Posterior vena cava (tissue), 2 donors: ENCODE measurements around the gene SPATA6L. TPM values are rescaled to one million over a fixed set of nuclear protein-coding genes. Genes with fewer than 3 reads are reported as not detected.

Experiments used
- DNase-seq: peaks from one replicate; pipeline ENCODE4 v3.0.0-alpha.2; 2020; ENCODE audit warnings: low spot score
- intact Hi-C, 2 donors: fragments of 100-400 bp; cut with DNase I; formaldehyde crosslinking; loops; one replicate each; pipeline versions ENCODE4 v1.14.1 to v1.14.2; 2022 to 2023
- long read RNA-seq, 2 donors: library from polyadenylated mRNA; unstranded; transcript quantifications; one replicate each; pipeline ENCODE4 v2.0.0, GENCODE V29; 2020 to 2021
- total RNA-seq, 2 donors: library from RNA; stranded (reverse); fragmentation: NEBNext Ultra II Directional; extraction: Animal tissue kit (Norgen Biotek cat#: 25700); gene quantifications; one replicate each; pipeline ENCODE4 v1.2.1, GENCODE V29; 2021
- donor health status: DM: yes; HTN: yes; CAD: no.
- donor health status: DM: yes; HTN: yes; CAD: no.

Gene SPATA6L, protein sequence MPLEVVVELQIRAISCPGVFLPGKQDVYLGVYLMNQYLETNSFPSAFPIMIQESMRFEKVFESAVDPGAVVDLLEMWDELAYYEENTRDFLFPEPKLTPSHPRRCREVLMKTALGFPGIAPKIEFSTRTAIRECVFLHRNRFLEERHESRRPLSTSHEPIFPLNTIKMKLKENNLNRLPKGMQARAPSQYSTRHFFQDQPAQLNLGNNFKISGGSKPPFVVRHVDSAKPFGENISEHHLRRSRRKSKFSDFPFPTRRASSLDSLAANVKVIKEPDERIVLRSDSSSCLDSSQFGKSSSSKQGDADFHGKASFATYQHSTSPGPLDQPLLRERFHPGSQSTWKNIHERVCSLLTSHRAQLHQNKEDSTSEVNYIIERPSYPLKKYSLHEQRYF
- 1 to 10 TPM; 3.0 to 3.7 TPM for total RNA-seq
- long read RNA-seq, donor 1, partial matches to known transcripts = 0 of 1 reads
- long read RNA-seq, donor 1, other reads (novel, unspliced or antisense) = 1 of 1 reads
- long read RNA-seq, donor 2 = 0 reads

DNA sequence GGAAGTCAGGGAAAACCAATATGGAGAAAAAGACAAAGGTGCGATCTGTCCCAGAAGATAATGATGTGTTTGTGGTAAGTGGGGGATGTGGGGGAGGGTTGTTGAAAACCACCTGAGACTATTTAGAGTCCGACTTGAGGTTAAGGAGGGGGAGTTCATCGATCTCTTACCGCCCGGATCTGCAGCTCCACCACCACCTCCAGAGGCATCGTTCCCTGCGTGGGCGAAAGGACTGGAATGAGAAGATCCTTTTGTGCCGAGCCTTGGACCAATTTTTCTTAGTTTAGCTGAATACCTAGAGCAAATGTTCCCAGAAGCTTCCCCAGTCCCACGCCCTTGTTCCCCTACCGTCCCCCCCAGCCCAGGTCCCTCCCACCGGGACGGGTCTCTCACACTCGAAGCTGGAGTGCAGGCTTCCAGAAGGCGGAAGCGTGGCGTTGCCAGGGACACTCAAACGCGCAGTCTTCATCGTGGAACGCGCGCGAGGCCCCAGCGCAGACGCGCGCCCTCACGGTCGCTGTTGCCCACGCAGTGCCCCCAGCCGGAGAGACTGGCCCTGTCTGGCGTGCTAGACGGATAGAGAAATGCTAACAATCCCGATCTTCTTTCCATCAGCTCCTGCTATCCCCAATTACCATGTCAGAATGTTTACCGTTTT is at the start of gene SPATA6L:
Gene SPATA6L (minus strand): TSS at position 439 of the 658 bp plus-strand sequence. CDS start 230 bp downstream, at position 209.
- DNase-seq = peak; percentile 91
- intact Hi-C loops = no loop called here

DNA sequence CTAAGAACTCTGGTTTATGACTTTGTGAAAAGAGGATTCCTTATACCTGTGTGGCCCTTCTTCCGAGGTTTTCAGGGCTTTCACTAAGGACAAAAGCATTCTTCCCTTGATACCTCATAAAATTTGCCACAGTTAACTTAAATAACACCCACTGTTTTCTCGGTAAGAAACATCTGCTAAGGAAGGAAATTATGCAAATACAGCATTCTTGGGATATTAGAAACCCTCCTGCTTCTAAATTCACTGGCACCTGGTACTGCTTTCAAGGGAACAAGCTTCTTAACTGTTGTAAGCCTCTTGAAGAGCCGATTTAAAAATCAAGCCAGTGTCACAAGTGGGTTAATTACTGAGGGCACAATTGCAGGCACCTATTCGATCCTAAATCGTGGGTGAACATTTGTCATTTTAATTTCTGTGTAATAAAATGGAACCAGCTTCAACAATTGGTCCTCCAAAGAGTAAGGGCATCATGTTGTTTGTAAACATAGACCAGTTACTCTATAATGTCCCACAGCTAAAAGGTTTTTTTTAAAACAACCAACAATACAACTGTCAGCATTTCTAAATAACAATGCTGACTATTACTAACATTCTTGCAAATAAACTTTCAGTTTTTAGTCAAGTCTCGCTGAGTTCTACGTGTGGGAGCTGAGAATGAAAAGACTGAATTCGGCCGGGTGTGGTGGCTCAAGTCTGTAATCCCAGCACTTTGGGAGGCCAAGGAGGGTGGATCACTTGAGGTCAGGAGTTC is 48.2 kb upstream of the SPATA6L start:
- intact Hi-C loops = no loop called here
- DNase-seq = no peak

DNA sequence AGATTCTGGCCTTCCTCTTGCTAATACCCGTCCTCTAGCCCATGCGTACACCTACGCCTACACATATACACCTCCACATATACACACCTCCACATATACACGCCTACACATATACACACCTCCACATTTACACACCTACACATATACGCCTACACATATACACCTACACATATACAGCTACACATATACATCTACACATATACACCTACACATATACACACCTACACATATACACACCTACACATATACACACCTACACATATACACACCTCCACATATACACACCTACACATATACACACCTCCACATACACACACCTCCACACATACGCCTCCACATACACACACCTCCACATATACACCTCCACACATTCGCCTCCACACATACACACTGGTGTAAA is 47.6 kb upstream of the SPATA6L start:
- intact Hi-C loops = no loop called here
- DNase-seq = no peak

DNA sequence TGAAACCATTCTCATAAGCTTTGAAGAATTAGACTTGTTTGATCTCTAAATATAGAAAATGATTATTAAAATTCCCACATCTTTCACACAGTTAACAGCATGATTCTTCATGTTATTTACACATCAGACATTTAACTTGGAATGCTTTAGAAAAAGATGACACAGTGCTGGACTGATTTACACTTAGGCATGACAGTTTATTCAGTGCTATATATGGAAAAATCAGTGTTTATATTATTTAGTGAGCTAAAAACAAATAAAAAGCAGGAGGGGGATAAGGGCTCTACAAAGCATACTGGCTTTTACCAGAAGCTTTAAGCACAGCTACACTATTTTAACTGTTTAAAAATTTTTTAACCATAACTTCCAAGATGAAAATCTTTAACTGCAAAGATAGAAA is 43.1 kb upstream of the SPATA6L start:
- intact Hi-C loops = loop anchor here in 1 of 2 donors (5.0 kb wide), 1 partner anchor 597 kb away; no protein-coding TSS in a partner anchor
- no peak for DNase-seq

DNA sequence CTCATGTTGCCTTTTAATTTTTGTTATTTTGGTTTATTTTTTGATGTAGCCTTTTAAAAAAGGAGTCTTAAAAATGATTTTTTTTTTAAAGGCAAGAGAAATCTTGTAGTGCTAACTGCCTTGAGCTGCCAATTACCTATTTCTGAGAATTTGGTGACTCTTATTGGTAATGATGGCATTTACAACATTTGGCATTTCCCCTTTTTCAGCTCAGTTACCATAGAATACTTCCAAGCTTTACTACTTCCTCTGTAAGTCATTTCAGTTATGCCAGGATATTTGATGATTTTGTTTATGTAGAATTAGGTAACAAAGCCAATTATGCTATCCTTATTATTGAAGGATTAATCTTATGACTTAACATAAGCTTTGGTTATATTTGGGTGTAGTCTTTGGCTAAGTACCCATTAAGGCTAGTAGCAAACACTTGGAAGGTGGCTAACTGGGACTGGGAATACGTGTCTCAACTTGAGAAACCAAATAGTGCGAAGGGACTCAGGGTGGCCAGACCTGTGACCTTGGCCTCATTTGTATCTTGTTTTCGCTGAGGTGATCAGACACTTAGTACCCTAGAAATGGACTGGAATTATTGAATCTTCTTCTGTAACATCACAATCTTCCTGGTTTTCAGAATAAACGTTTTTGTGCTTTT is 40.8 kb upstream of the SPATA6L start:
- intact Hi-C loops = loop anchor here in 1 of 2 donors (5.0 kb wide), 1 partner anchor 595 kb away; no protein-coding TSS in a partner anchor
- DNase-seq = no peak

DNA sequence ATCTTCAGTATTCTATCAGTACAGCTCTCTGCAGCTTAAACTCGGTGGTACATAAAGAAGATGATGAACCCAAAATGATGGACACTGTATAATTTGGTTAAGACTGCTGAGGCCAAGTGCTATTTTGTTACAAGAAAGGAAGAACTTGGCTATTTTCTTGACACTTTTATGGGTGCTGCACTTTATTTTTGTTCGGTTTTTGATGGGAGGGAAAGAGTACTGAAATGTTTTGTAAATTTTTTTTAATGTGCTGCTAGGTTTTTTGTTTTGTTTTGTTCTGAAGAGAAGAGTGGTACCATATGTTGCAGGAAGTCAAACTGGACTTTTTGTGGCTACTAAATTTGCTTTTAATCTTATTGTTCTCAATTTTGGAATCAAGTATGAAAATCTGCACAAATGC is 39.7 kb upstream of the SPATA6L start:
- no peak for DNase-seq

DNA sequence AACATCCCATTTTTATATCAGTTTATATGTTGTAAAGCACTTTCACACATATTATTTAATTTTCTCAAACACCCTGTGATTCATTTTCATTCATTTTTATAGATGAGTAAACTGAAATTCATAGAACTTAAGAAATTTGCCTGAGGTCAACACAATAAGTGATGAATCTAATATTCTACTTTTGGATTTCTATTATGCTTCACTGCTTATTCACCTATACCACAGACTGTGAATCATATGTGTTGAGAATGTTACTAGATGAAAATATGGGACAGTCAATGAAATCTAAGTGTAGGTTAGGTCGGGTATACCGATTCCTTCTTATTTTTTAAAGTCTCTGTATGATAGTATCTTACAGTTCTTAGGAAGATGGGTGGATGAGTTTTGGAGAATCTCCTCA is 37.8 kb upstream of the SPATA6L start:
- intact Hi-C loops = no loop called here
- no peak for DNase-seq

More for the DNA sequence above, 39.7 kb upstream of the SPATA6L start:
- intact Hi-C loops = loop anchor here in 1 of 2 donors (5.0 kb wide), 1 partner anchor 594 kb away; no protein-coding TSS in a partner anchor

DNA sequence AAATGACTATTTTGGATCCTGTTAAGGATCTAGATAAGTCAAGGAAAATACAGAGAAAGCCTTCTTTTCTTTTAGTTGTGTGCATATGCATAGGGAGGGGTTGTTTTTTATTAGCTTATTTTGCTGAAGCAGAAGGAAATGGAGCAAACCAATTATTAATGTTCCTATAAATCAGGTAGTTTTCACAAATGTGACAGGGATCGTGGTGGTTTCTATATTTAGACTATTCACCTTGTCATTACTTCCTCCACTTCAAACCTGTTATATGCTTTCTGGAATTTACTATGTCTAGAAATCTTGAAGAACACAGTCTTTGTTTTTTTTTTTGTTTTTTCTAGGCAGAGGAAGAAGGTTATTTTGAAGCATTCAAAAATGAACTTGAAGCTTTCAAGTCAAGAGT is 35.2 kb upstream of the SPATA6L start:
- intact Hi-C loops = no loop called here
- DNase-seq = no peak

DNA sequence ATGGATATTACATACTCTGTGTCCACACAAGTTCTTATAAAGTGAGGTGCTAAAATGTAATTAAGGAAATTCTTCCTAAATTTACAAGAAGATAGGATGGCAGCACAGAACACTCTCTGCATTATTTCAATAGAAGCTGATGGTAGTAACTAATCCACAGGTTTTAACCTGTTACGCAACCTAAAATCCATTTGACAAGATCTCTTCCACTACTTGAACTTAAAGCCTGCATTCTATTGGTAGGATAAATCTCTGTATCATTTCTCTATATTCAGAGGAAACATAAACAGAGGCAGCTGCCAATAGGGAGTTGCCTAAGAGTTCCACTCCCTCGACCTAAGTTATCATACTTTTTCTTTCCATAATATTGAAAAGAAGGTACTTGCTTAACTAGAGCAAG is 34.7 kb upstream of the SPATA6L start:
- intact Hi-C loops = no loop called here
- DNase-seq = no peak

DNA sequence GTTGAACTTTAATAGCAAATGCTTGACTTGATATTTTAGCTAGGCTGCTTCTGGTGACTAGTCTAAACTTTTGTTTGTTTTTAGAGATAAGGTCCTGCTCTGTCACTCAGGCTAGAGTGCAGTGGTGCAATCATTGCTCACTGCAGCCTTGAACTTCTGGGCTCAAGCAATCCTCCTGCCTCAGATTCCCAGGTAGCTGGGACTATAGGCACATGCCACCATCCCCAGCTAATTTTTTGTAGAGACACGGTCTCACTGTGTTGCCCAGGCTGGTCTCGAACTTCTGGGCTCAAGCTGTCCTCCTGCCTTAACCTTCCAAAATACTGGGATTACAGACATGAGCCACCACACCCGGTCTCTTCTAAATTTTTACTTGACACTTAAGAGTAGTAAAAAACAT is 33.8 kb upstream of the SPATA6L start:
- no peak for DNase-seq
- intact Hi-C loops = no loop called here

DNA sequence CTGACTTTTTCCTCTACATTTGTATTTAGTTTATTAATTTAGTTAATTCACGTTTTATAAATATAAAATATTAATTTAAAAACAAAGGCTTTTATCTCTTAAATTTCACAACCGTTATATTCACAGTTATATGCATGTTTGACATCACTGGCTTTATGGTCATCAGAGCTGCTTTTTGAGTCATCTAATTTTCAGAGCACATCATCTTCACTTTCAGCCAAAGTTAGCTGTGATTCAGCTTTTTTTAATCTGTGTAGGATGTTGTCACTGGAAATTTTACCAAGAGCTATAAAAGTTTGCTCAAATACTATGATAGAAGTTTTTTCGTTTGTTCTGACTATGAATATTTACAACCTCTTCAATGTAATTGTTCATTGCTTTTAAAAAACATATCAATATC is 25.5 kb upstream of the SPATA6L start:
- no peak for DNase-seq
- intact Hi-C loops = no loop called here

DNA sequence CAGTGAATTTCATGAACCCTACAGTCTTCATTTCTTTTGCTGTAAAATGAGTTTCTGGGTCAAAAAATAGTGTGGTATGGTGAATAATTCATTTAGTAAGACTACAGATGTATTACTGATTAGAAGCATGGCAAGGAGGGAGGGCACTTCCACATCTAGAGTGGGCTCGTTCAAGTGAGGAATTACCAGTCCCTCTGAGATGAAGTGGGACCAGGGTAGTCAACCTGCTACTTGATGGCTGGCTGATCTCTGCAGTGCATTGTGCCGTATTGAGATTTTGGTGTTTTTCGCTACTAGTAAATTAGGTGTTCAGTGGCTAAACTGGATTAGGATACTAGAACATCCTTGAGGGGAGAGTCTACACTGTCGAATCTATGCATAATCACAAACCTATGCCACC is 23.9 kb upstream of the SPATA6L start:
- no peak for DNase-seq
- intact Hi-C loops = no loop called here

DNA sequence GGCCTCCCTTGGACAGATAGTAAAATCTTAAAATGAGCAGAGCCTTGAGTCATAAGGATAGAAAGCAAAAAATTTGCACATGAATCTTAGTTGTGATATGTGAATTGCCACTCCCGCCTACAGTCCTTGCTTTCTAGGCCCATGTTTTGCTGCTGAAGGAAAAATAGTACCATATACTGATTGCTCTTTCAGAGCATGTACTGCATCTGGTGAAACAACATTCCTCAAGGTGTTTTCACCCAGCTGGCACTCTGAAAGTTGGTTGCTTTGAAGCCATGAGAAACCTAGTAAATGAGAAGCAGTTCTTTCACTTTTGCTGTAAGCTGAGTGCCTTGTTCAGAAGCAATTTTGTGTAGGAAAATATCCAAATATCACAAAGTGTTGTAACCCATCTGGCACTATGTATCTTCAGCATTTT is 23.4 kb upstream of the SPATA6L start:
- intact Hi-C loops = no loop called here
- DNase-seq = no peak

DNA sequence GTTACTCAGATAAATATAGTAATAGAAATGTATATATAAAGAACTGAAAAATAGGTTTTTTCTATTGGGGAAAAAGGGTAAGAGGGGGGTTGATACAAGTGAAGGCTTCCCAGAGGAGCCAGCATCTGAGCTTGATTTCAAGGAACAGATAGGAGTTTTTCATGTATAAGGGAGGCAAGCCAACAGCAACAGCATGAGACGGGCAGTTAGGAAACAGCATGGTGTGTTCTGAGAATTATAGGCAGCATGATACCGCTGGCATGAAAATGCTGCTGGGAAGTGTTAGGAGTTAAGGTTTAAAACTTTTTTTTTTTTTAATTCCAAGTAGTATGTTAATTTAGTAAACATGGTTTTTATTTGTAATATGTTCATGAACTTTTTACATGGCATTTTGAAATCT is 22.7 kb upstream of the SPATA6L start:
- intact Hi-C loops = no loop called here
- no peak for DNase-seq

DNA sequence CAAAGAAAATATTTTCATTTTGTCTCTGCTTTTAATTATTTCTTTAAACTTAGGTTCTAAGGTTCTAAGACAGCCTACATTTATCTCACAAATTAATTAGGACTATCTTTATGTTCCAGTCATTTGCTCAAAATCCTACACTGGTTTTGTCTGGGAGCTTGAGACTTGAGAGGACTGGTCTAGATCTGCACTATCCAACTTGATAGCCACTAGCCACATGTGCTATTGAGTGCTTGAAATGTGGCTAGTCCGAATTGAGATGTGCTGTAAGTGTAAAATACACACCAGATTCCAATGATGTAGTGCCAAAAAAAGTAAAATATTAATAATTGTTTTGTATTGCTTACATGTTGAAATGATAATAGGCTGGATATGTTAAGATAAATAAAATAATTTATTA is 20.3 kb upstream of the SPATA6L start:
- no peak for DNase-seq
- intact Hi-C loops = no loop called here

DNA sequence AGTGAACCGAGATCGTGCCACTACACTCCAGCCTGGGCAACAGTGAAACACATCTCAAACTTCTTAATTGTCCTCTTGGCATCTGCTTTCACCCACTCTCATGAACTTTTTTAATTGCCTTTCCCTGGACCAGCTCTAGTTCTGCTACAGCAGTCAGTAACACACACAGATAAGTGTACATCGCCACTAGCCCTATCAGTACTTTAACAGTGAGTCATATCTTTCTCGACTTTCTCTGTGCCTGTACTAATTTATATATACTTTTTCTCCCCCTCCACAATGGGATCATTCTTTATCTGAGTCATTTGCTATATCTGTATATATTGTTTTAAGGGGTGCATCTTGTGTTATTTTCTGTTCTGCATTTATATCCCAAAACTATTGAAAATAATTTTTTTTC is 19.8 kb upstream of the SPATA6L start:
- intact Hi-C loops = no loop called here
- no peak for DNase-seq

DNA sequence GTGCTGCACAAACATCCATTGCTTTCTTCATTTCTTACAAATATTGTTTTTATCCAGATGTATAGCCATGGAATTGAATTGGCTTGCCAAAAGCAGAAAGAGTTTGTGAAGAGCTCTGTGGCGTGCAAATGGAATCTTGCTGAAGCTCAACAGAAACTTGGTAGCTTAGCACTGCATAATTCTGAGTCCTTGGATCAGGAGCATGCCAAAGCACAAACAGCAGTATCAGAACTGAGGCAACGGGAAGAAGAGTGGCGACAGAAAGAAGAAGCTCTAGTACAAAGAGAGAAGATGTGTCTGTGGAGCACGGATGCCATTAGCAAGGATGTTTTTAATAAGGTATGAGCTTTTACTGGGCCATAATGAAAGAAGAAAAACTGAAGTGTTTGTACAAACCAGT is 18.5 kb upstream of the SPATA6L start:
- DNase-seq = no peak
- intact Hi-C loops = no loop called here

DNA sequence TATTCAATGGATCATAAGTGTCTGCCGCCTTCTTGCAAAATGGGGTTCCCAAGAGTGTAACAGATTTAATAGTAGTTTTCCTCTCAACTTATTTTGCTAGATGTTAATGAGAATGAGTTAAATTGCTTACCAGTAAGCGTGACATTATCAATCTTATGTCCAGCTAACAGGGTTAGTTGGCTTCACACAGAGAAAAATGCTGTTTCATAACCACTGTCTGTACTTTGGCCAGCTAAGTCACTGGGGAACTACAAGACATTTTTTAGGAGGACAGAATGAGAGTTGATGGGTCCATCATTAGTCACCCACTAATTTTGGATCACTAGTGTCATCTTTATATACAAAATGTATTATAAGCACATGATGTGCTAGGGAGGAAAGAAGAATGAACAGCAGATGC is 14.5 kb upstream of the SPATA6L start:
- intact Hi-C loops = no loop called here

DNA sequence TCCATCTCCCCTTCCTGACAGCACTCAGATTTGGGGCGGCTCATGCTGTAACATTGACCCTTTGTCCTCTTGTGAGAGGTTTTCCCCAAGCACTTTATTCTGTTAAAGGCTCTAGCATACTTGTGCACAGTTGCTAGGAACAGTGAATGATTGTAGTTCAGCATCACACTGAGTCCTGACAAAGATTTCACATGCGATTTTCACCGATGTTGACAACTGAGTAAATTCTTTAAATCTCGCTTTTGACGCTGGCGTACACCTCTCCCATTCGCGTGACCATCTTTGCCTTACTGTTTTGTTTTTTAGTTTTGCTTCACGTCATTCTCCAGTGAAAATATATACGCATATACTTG is 13.9 kb upstream of the SPATA6L start:
- intact Hi-C loops = no loop called here

More for the DNA sequence above, 14.5 kb upstream of the SPATA6L start:
- DNase-seq = no peak

More for the DNA sequence above, 13.9 kb upstream of the SPATA6L start:
- DNase-seq = no peak
